NOMO-1 (cell line): ENCODE data around the gene CYP2W1.
A peak's percentile ranks its signal among the peaks of the same experiment; 100 is the strongest.
"Not testable (repeated sequence)": the region's sequence is repeated elsewhere in the genome, so short reads cannot be mapped to it uniquely, and the experiment has no call there.

Source experiments
- DNase-seq, 2 experiments: peaks; one replicate each; lab custom pipeline; 2025; ENCODE audit not compliant: unreplicated experiment in 2 of 2; lab: John Stamatoyannopoulos, UW

CYP2W1 gene

DNA sequence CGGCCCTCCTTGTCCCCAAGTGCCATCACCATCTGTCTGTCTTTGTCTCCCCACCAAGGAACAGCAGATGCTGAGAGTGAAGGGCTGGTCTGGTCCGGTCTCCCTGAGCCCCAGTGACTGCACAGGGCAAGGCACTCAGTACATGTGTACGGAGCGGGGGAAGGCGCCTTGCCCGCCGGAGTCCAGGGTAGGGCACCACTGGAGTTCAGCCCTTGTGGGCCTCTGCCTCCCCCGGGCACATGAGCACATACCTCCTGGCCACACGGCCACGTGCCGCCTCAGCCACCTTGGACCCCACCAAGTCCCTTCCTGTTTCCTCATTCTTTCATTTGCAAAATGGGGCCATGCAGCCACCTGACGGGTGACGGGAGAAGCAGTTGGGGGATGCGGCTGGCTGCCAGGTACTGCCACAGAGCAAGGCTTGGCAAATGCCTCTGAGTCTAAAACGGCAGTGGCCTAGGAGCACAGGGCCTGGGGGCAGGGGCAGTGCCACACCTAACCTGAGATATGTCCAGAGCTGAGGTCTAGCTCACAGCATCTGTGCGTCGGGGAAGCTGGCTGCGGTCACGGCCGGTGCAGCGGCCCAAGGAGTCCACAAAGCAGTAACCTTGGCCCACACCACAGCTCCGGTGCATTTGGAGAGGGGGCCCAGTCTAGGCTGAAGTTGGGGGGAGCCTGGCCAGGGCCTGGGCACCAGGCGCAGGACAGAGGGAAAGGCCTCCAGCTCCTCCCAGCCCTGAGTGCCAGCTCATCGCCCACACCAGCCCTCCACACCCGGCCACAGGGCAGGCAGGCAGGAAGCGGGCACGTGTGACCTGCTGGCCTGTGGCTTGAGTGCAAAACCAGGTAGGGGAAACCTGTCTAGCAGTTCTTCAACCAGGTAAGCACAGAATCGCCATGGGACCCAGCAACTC, 33.7 kb upstream of the CYP2W1 start:
- no peak for DNase-seq

DNA sequence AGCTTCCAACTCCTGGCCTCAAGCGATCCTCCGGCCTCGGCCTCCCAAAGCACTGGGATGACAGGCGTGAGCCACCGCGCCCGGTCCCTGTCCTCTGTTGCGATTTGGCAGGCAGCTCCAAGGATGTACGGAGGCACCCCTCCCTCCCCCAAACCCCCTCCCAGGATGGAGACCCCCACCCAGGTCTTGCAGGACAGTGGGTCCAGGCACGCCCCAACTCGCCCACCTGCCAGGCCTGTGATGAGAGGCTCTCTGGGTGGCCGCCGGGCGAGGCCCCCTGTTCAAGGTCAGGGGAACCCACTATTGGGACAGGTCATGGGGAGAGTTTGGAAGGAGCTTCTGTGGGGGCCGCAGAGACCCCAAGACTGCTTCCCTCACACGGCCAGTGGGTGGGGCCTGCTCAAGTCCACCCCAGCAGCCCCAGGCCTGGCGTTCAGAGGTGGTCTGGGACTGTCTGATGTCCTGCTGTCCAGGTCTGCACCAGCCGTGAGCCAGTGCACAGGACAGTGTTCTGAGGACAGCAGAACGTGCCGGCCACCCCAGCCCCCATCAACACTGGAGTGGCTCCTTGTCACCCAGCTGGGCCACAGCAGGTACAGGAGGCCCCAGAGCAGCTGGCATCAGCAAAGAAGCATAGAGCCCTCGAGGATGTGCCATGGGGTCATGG, 31.0 kb upstream of the CYP2W1 start:
- DNase-seq, result no peak

DNA sequence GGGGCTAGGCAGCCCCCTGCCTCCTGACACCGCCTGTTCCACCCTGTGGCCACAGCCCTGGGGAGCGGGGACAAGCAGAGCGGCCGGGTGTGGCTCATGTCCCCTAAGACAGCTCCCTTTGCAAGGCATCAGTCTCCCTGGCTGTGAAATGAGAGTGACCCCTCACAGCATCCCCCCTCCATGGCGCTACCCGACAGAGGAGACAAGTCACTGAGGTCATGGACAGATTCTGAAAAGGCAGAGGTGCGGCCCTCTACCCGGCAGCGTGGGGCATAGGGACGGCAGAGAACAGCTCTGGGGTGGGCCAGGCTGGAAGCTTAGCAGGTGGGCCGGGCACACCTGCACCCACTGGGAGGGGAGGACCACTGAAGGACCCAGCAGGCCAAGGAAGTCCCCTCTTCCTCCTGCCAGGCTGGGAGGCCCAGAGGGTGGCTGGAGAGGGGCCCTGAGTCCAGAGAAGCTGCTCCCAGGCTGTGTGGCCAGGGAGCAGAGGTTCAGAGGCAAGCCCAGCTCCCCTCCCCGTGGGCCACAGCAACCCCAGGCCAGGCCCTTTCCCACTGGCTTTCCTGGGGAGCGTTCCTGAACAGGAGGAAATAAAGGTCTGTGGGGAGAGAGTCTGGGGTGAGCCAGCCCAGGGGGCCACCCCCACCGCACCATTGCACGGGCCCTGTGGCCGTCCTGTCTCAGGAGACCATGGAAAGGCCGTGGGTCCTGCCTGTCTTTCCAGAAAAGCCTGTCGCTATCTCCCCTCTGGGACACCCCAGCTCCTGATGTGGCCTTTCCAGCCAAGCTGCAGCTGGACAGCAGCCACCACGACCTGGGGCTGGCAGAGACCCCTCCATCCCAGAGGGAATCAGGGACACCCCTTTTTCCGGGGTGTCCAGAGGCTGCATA, 30.2 kb upstream of the CYP2W1 start:
- DNase-seq, result no peak

DNA sequence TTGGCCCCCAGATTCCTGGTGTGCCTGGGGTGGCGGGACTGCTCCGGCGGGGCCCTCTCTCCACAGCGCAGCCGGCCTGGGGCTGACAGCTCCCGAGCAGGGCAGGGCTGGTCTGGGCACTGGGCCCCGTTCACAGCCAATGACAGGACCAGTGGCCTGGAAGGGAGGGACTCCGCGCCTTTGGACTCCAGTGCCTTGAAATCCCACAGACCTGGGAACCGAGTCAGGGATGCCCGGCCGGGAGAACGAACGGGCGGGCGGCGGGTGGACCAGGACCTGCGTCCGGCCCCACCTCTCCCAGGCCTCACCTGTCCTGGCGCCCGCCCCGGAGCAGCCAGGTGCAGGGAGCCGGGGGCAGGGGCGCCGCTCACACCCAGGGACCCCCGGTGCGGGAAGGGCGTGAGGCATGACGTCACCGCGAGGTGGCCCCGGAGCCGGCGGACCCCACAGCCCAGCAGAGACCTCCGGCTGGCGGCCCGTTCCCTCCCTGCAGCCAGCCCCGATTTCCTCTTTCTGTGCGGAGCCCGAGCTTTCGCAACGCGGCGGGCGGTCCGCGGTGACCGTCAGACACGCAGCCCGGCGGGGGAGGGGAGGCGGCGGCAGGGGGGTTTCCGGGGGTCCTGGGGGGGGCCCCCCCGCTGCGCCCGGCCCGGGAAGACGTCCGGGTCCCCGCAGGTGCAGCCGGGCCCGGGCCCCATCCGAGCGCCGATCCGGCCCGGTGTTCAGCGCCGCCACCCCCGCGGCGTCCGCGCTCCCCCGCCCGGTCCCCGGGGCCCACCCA, 29.2 kb upstream of the CYP2W1 start:
- peak; percentile 71 to 80 for DNase-seq

DNA sequence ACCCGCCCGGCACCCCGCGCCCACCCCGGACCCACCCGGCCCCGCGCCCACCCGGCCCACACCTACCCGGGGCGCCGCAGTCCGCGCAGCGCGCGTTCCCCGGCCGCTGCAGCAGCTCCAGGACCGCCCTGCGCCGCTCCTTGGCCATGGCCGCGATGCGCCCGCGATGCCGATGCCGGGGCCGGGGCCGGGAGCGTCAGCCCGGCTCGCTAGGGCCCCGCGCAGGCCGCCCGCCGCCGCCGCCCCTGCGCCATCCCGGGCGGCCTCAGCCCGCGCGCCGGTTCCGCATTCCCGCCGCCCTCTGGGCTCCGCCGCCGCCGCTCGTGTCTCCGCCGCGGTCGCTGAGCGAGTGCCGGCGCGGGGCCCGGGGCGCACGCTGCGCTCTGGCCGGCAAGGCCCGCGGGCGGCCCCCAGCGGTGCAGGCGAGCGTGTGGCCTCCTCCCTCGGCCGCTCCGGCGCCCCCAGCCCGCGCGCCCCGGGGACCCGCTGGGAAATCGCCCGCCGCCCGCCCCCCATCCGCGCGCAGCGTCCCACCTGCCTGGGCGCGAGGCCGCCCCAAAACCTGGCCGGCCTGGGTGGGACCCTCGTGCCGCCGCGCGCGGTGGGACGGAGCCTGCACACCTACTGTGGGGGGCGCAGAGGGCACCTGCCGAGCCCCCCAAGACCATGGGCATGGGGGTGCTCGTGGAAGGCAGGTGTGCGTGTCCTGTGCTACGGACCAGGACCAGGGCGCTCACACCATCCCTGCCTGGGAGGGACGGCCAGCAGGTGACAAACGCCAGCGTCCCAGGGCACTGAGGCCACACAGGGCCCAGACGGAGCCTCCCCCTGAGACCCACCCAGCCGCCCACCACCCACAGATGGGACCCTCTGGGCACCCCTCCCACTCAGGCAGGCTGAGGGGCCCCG, 28.4 kb upstream of the CYP2W1 start, which contains the start of gene ADAP1:
Gene ADAP1, minus strand, starts transcription at position 351 of the 909 bp plus-strand sequence. Its CDS starts 203 bp downstream, at position 148.
- DNase-seq, result peak; percentile 56 to 80

DNA sequence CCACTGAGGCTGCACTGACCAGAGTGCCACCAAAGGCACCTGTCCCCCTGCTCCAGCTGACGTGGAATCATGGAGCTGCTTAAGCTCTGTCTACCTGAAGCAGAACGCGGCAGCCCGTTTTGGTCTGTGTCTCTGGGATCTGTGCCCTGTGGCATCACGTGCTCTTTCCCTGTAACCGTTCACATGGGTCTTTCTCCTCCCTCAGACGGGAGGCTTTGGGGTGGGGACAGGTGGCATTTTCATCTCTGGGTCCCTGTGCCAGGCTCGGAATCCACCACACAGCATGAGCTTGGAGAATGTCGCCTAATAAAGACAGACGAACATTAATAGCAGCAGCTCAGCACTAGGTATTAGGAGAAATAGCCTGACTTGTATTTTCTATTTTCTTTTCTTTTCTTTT, 26.9 kb upstream of the CYP2W1 start:
- no peak for DNase-seq

DNA sequence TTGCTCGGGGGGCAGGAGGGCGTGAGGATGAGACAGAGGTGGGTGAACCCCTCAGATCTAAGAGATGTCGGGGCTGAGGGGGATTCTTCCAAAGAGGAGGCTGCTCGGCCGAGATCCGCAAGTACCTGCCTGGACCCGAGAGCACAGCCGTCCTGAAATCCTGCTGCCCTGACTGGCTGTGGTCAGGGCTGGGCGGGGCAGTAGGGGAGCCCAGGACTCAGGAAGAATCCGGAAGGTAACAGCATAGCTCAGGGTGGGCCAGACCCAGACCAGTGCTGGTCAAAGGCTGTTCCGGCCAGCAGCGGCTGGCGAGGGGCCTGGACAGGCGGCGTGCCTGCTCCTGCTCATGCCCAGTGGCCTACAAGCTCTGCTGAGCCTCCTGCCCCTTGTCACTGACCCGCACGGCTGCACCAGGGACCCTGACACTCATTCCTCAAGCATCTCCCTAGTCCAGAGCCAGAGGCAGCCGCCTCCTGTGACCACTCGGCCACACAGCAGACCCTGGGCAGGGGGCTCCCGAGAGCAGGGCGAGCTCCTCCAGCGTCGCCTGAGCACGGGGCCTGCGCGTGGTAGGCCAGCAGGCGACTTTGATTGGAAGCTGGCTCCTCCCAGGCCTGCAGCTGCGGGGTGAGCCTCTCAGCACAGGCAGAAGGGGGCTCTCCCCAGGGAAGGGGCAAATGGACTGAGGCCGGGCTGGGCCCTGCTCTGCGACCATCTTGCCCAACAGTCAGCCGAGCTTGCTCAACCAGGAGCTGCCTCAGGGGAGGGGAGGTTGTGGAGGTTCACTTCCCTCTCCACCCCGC, 25.4 kb upstream of the CYP2W1 start:
- peak; percentile 85 to 96 for DNase-seq

DNA sequence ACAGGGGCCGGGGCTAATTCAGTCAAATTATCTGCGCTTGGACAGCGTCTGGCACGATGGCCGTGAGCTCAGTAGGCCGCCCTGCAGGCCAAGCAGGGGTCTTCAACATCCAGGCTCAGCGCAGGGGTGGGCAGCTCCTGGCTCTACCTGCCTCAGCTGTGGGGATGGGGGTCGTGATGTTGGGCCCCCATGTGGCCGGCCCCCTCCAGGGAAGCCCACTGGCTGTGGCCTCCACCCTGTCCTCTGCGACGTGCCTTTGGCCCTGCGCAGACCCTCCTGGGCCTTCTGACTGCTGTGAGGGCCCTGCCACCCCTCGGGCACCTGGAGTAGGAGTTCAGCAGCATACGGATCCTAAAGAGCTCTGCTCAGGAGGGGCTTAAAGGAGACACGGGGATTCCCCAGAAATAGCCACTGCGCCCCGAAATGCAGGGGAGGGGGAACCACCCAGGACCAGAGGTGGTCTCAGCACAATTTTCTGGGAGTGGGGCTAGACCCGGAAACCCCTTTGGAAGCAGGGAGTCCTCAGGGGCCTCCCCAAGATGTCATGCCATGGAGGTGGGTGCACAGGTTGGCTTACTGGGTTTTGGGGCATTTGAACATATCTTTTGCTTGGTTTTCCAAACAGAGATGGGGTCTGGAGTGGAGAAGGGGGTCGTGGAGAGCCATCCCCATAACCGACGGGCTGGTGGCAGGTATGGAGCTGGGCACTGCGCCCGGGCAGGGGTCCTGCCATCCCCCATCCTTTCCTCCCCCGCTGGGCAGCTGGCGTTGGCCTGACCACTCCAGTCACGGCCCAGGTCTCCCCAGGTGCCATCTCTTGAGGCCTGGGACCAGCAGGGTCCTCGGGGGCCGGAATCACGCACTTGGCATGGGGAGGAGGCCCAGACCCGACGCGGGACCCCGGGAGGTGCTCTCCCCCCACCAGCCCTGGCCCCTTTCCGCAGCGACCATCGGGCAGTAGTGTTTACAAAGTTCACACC, 24.5 kb upstream of the CYP2W1 start:
- no peak for DNase-seq

DNA sequence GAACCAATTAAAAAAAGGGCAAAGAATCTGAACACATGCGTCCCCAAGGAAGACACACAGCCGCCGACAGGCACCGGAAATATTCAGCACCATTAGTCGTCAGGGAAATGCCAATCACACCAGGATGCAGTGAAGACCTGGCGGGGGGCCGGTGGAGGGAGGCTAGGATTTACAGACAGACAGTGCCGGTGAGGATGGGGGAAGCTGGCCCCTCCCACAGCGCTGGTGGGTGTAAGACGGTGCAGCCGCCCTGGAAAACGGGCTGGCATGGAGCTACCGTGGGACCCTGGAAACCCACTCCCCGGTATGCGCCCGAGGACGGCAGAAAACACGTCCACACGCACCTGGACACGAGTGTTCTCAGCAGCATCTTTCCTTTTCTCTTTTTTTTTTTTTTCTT, 23.7 kb upstream of the CYP2W1 start:
- no peak for DNase-seq

DNA sequence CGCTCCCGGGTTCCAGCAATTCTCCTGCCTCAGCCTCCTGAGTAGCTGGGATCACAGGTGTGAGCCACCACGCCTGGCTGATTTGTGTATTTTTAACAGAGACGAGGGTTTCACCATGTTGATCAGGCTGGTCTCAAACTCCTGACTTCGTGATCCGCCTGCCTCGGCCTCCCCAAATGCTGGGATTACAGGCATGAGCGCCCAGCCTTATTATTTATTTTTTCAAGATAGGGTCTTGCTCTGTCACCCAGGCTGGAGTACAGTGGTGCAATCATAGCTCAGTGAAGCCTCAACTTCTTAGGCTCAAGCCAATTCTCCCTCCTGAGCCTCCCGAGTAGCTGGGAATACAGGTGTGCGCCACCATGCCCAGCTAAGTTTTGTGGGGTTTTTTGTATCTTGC, 23.2 kb upstream of the CYP2W1 start:
- DNase-seq, result not testable (repeated sequence)

DNA sequence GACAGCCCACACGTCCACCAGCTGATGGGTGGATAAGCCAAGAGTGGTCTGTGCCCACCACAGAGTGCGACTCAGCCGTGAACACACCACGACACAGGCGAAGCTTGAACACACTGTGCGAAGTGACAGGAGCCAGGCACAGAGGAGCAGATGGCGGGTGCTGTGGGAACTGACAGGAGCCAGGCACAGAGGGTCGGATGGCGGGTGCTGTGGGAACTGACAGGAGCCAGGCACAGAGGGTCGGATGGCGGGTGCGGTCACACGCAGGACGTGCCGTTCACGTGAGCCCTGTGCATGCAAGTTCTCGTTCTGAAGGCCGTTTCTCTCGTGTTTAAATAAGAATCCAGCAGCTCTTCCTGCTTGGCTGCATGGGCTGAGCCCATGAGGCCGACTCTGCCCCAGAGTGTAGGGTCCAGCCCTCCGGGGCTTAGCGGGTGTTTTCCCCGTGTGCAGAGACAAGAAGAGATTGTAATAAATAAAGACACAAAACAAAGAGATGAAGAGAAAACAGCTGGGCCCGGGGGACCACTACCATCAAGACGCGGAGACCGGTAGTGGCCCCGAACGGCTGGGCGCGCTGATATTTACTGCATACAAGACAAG, 22.6 kb upstream of the CYP2W1 start:
- no peak for DNase-seq

DNA sequence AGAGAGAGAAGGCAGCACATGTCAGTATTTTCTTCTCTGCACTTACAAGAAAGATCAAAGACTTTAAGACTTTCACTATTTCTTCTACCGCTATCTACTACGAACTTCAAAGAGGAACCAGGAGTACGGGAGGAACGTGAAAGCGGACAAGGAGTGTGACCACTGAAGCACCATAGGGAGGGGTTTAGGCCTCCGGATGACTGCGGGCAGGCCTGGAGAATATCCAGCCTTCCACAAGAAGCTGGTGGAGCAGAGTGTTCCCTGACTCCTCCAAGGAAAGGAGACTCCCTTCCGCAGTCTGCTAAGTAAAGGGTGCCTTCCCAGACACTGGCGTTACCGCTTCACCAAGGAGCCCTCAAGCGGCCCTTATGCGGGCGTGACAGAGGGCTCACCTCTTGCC, 22.0 kb upstream of the CYP2W1 start:
- DNase-seq, result not testable (repeated sequence)

DNA sequence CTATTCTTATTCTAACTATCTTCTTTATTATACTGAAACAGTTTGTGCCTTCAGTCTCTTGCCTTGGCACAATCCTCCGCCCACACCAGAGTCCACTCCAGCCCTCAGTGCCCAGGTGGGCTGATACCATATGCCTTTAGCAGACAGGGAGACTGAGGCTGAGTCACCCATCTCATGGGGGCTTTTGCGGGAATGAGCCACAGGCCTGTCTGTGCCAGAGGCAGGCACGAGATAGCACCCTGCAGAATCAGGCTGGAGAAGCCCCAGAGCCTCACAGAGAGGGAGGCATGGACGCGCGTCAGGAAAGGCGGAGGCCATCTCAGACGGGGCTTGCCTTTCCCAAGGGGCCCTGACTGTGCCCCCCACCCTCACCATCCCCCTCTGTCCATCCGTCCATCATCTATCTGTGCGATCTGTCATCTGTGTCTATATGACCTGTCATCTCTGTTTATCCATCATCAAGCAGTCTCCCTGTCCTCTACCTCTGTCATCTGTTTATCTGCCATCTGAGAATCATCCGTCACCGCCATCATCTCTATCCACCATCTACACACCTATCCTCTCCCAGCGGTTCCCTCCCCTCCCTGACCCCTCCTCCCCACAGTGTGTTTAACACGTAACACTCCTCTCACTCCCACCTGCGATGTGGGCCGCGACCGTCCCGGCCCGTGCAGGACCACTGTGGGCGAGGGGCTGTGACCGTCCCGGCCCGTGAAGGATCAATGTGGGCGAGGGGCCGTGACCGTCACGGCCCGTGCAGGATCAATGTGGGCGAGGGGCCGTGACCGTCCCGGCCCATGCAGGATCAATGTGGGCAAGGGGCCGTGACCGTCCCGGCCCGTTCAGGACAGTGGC, 21.2 kb upstream of the CYP2W1 start:
- DNase-seq, result no peak

DNA sequence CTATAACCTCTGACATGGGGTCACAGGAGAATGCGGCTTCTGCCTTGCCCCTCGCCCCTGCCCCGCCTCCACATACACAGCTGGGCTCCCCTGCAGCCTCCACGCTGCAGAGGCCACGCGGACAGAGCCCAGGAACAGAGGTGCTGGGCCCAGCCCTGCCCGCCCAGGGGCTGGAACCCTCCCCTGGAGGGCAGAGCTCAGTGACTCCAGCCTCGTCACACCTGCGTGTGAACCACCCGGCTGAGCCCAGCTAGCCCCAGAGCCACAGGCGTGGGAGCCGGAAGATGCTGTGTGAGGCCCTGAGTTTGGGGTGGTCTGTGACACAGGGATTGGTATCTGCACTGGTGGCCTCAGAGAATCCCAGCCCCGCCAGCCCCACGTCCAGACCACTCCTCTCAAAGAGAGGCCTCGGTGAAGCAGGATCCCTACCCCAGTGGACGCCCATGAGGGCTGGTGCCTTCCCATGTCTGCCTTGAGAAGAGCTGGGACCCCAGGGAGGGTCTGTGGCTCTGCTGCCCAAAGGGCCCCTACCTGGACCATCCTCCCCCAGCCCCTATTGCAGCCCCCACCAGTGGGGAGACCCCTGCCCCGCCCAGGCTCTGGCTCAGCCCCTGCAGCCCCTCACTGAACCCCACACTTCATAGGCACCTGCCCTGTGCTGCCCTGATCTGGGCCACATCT, 20.4 kb upstream of the CYP2W1 start:
- DNase-seq, result no peak
